Right atrium auricular region (tissue), 2 donors: ENCODE data around the gene FAM110C. TPM values are rescaled to one million over a fixed set of nuclear protein-coding genes. Genes with fewer than 3 reads are reported as not detected.
"Not testable (repeated sequence)": the region's sequence is repeated elsewhere in the genome, so short reads cannot be mapped to it uniquely, and the experiment has no call there.

Source experiments
- DNase-seq: peaks from one replicate; pipeline ENCODE4 v3.0.0-alpha.2; 2019; ENCODE audit warnings: low spot score
- H3K27ac ChIP-seq, 2 donors: fragments of 200-600 bp; sonication (generic); 1 replicate in 1 of 2; 2 replicates in 1 of 2; pipeline ENCODE4 v1.5.1; 2016 to 2019
- H3K27me3 ChIP-seq, 2 donors: fragments of 200-600 bp; sonication (generic); one replicate each; pipeline versions ENCODE4 v1.5.1 to v1.6.0; 2017 to 2019
- H3K36me3 ChIP-seq: fragments of 200-600 bp; sonication (generic); one replicate; pipeline ENCODE4 v1.5.1; 2016
- H3K4me1 ChIP-seq, 2 donors: fragments of 200-600 bp; sonication (generic); one replicate each; pipeline versions ENCODE4 v1.5.1 to v1.6.0; 2017 to 2019
- H3K4me3 ChIP-seq, 2 donors: fragments of 200-600 bp; sonication (generic); 1 replicate in 1 of 2; 2 replicates in 1 of 2; pipeline ENCODE4 v1.5.1; 2017 to 2019; ENCODE audit warnings: mild to moderate bottlenecking in 1 of 2, moderate library complexity in 1 of 2
- H3K9me3 ChIP-seq, 2 donors: fragments of 200-600 bp; sonication (generic); one replicate each; pipeline ENCODE4 v1.5.1; 2019
- CTCF ChIP-seq, 2 donors: fragments of 200-600 bp; sonication (generic); IDR thresholded peaks; one replicate each; pipeline ENCODE4 v1.5.1; 2019; ENCODE audit warnings: antibody characterized with exemption in 2 of 2
- total RNA-seq, 2 donors: library from RNA; depleted of rRNA; stranded (reverse); fragments of >200 nt; gene quantifications; one replicate each; pipeline ENCODE4 v1.1.0, GENCODE V29; 2016

The FAM110C gene
- total RNA-seq, 2 donors from 2014 or later = 8.3 to 12.4 TPM

DNA sequence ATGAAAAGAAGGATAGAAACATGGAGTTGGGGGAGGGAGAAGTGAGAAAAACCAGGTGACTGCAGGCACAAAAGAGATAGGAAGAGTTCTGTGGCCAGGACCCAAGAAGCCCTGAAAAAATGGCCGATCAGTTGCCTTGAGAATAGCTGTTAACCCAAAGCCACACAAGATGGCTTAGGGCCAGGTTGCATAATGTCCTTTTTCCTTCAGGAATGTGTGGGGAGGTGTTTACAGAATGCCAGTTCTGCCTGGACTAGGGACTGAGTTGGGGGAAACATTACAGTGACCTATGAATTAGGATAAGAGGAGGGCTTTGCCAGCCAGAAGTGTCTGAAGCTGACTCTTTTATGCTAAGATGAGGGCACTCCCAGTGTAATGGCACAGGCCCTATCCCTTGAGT is 17.1 kb downstream of the FAM110C start:
- Histone ChIP-seq H3K27me3 (no peaks in the 10 kb centered on the region), H3K4me1 (no peaks in the 10 kb centered on the region), H3K9me3 (no peaks in the 10 kb centered on the region), H3K36me3 (no peaks in the 10 kb centered on the region), H3K4me3 (no peak overlapping the region), H3K27ac (no peak overlapping the region)
- no peak for TF ChIP-seq CTCF (IDR thresholded peaks at IDR 0.05)
- no peak for DNase-seq

DNA sequence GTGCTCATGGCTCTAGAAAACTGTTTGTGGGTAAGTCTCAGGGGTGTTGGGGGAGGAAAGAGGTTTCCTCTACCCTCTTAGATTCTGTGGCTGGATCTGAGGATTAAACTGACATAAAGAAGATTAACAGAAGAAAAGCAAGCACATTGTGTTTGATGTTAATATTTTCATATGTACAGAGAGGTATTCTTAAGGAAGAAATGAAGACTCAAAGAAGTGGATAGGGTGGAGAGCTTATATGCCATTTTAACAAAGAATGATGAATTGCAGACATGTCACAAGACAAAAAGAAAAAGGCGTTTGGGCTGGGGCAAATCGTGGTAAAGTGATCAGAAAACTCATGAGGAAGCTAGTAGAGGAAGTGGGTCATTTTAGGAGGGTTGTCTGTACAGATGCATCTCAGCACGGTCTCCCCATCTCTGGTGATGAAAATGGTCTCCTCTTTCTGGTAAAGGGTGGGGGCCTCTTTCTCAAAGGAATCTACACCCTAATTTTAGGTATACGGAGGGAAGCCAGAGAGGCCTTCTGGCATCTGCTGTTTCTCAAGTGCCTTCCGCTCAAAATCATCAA is 17.8 kb downstream of the FAM110C start:
- DNase-seq = no peak
- no peaks in the 10 kb centered on the region for H3K27me3 ChIP-seq
- H3K36me3 ChIP-seq = no peaks in the 10 kb centered on the region
- H3K9me3 ChIP-seq = no peaks in the 10 kb centered on the region
- no peaks in the 10 kb centered on the region for H3K4me1 ChIP-seq
- no peak overlapping the region for H3K27ac ChIP-seq
- H3K4me3 ChIP-seq = no peak overlapping the region
- TF ChIP-seq CTCF (IDR thresholded peaks at IDR 0.05) = no peak

DNA sequence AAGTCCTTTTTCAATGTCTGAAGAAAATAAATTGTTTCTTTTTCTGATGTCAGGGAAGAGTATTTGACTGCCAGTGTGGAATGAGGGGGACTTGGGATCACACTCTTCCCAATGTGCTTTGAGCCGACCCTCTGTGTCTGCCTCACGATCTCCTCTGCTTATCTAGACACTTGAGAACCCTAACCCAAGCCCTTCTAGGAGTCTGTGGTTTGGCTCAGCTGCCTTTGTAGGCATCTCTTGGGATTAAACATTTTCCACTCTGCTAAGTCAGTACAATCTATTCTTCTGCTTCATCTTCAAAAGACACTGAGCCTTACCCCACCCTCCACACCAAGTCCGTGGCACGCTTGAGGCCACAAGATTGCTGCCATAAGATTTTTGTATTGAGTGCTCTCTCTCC is 19.4 kb downstream of the FAM110C start:
- H3K27ac ChIP-seq = no peak overlapping the region
- H3K4me3 ChIP-seq = no peak overlapping the region
- no peak for TF ChIP-seq CTCF (IDR thresholded peaks at IDR 0.05)
- no peaks in the 10 kb centered on the region for H3K27me3 ChIP-seq
- no peaks in the 10 kb centered on the region for H3K4me1 ChIP-seq
- H3K9me3 ChIP-seq = no peaks in the 10 kb centered on the region
- DNase-seq = no peak
- no peaks in the 10 kb centered on the region for H3K36me3 ChIP-seq

GRCh38 chr2:25543-25942 is 20.8 kb downstream of the FAM110C start:
- no peaks in the 10 kb centered on the region for H3K36me3 ChIP-seq
- no peak overlapping the region for H3K4me3 ChIP-seq
- no peaks in the 10 kb centered on the region for H3K9me3 ChIP-seq
- TF ChIP-seq CTCF (IDR thresholded peaks at IDR 0.05) = no peak
- no peaks in the 10 kb centered on the region for H3K27me3 ChIP-seq
- H3K27ac ChIP-seq = no peak overlapping the region
- no peaks in the 10 kb centered on the region for H3K4me1 ChIP-seq
- no peak for DNase-seq

- H3K36me3 ChIP-seq, H3K27me3 ChIP-seq, H3K4me1 ChIP-seq, H3K27ac ChIP-seq, DNase-seq, H3K9me3 ChIP-seq, H3K4me3 ChIP-seq: not testable (repeated sequence)
These were observed 21.7 kb downstream of the FAM110C start for GRCh38 chr2:24591-24990.

GRCh38 chr2:24107-24506 is 22.2 kb downstream of the FAM110C start:
- Histone ChIP-seq H3K9me3 (no peaks in the 10 kb centered on the region), H3K4me3 (no peak overlapping the region), H3K36me3 (no peaks in the 10 kb centered on the region), H3K4me1 (no peaks in the 10 kb centered on the region), H3K27ac (no peak overlapping the region), H3K27me3 (no peaks in the 10 kb centered on the region)
- DNase-seq = no peak
- no peak for TF ChIP-seq CTCF (IDR thresholded peaks at IDR 0.05)
